Stimulated activated CD8-positive, alpha-beta memory T cell treated with anti-CD3 and anti-CD28 coated beads, Interleukin-7, amount 100 ng/mL, for 4 hours (primary cell): ENCODE data around the gene FNDC10.

ENCODE experiments used
- DNase-seq, 2 donors: peaks; one replicate each; pipeline ENCODE4 v3.0.0-alpha.2; 2020; ENCODE audit warnings: low read depth in 2 of 2

Gene FNDC10

DNA sequence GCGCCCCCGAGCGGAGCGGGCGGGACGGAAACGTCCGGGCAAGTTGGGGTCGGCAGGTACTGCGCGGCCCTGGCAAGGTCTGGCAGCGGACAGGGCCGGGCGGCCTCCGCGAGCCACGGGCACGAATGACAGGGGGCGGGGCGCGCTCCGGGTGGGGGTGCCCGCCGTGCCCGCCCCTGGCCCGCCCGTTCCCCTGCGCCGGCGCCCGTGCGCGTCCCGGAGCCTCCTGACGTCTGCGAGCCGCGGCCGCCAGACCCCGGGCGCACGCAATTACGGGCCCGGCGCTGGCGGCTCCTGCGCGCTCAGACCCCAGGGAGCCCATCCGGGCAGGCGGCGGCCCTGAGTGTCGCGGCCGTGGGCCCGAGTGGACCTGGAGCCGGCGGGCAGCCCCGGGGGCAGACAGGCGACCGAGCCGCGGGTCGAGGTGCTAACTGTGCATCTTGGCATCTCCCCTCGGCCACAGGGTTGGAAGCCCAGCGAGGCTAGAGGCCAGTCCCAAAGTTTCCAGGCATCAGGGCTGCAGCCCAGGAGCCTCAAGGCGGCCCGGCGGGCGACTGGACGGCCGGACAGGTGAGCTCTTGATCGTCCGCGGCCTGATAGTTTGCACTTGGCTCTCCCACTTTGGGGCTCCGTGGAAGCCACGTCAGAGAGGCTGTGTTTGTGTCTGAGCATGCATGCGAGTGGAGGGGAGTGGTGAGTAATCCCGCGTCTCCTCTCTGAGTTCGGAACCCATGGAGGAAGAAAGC is 16.3 kb upstream of the FNDC10 start:
- DNase-seq, result no peak

- DNase-seq, result peak; percentile 92 to 97
These were observed 15.5 kb upstream of the FNDC10 start, which contains the start of gene MIB2 for GRCh38 chr1:1615256-1616044. TSS of gene MIB2 (plus strand) at chr1:1615500. CDS start at chr1:1623453, 7,953 bp downstream.

DNA sequence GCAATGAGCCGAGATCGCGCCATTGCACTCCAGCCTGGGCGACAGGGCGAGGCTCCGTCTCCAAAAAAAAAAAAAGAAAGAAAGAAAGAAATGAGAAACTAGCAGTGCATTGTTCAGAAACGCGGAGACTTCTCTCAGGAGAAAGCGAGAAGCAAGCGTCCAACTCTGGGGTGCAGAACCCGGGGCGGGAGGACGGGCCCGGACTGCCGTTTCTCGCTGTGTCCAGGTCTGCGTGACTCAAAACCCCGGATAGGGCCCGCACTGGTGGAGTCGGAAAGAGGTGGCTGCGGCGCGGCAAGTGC is 15.0 kb upstream of the FNDC10 start:
- no peak for DNase-seq

DNA sequence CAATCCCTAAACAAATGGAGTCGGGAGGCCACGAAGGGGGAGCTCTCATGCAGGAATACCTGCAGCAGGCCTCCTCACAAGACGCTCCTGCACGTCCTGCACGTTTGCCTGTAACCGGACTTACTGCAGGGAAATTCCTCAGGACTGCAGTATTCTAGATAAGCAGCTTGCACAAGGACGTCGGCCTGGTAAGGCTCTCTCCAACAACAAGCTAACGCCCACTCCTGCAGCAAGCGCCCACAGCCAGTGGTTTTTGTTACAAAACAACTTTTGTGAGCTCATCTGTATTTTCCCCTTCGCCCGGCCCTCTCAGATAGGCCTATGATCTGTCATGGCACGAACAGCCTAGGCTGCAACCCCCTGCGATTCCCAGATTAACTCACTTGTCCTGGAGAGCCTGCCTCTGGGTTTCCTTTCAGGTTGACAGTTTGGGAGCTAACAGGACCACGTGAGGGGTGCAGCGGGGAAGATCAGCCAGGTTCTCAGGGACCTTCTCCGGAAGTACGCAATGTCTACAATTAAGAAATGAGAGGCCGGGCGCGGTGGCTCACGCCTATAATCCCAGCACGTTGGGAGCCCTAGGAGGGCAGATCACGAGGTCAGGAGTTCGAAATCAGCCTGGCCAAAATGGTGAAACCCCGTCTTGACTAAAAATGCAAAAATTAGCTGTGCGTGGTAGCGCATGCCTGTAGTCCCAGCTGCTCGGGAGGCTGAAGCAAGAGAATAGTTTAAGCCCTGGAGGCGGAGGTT is 14.4 kb upstream of the FNDC10 start:
- peak; percentile 44 to 49 for DNase-seq

DNA sequence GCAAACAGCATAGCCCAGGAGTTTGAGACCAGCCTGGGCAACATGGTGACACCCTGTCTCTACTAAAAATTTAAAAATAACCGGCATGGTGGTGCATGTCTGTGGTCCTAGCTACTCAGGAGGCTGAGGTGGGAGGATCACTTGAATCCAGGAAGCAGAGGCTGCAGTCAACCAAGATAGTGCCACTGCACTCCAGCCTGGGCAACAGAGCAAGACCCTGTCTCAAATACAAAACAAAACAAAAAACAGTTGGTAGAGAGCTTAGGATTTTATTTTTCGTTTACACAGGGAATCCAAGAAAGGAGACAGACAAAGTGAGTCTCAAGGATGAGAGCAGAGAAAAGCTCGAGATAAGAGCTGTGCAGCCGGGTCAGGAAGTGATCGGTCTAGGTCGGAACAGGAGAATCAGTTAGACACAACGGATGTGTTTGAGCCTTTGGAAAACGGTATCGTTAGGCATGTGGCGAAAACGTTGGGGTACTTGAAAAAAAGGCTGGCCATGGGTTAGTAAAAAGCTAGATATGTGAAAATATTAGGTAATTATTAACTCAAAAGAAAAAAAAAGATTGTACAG is 13.7 kb upstream of the FNDC10 start:
- DNase-seq, result no peak

DNA sequence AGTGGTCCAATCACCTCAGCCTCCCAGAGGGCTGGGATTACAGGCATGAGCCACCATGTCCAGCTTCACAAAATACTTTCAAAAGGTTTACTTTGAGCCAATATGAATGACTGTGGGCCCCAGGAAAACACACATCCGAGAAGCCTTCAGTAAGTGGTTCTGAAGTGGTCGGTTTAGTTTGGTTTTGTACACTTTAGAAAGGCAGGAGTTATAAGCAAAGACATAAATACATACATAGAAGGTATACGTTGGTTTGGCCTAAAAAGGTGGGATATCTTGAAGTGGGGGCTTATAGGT is 12.1 kb upstream of the FNDC10 start:
- no peak for DNase-seq

DNA sequence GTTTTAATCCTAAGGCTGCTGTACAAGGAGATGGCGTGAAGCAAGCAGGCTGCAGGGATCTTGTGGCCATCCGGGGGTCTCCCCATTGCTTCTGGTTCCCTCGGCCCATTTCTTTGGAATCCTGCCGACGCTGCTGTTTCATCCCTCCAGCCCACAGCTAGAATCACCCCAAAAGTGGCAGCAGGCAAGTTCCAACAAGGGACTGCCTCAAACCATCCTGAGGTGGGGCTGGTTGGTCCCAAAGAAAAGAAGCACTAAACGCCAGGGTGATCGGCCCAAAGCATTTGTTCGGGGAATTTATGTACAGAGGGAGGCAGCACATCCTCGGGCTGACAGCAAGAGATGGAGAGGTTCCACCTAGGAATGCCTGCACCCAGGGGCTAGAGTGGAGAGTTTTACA is 10.9 kb upstream of the FNDC10 start:
- DNase-seq, result no peak

- no peak for DNase-seq
These were observed 10.0 kb upstream of the FNDC10 start for GRCh38 chr1:1609822-1610485.

GRCh38 chr1:1606232-1606631 is 6.3 kb upstream of the FNDC10 start:
- DNase-seq, result no peak

- no peak for DNase-seq
These were observed 5.8 kb upstream of the FNDC10 start for GRCh38 chr1:1605724-1606123.

GRCh38 chr1:1605034-1605591 is 5.2 kb upstream of the FNDC10 start:
- DNase-seq, result no peak

DNA sequence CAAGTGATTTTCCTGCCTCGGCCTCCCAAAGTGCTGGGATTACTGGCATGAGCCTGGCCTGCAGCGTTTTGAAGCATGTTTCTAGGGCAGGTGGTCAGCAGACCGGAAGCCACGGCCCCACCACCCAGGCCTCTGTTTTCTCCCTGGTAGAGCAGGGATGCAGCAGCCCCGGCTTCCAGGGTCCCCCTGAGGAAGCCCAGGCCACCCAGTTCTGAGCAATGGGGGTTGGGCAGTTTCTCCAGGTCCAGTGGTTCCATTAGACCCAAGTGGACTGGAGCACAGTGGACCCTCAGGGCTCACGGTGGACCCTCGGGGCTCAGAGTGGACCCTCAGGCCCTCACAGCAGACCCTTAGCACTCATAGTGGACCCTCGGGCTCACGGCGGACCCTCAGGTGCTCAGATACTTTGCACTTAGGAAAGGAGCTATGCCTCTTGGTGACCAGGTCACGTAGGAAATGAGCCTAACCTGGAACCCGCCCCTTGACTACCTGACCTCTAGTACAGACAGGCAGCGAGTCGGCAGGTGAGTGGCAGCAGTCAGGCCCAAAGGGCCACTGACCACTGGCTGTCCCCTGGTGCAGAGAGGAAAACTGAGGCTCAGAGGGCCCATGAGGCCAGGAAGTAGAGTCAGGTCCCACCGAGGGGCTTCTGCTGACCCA is 4.6 kb upstream of the FNDC10 start:
- DNase-seq, result no peak

GRCh38 chr1:1603671-1604373 is 3.9 kb upstream of the FNDC10 start:
- no peak for DNase-seq

DNA sequence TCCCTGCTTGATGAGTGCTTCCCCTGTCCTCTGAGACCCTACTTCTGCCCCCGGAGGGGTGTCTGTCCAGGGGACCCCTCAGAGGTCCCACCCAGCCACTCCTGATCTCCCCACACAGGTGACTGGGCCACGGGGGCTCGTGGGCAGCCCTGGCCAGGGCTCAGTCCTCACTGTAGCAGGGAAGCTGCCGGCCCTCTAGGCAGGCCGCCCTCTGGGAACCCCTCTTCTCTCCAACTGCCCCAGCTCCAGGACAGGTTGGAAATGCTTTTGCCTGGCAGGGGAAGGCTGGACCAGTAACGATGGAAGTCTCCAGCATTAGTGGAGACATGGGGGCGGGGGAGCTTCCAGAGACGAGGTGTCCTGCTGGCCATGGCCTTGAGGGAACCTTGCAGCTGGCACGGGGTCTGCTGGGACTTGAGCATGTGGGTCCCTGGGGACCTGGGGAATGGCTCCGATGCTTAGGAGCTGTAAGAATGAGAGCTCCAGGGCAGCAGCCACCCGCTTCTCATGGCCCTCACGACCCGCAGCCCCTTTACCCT is 3.1 kb upstream of the FNDC10 start:
- DNase-seq, result no peak

- DNase-seq, result no peak
These were observed 2.5 kb upstream of the FNDC10 start for GRCh38 chr1:1602304-1602967.

DNA sequence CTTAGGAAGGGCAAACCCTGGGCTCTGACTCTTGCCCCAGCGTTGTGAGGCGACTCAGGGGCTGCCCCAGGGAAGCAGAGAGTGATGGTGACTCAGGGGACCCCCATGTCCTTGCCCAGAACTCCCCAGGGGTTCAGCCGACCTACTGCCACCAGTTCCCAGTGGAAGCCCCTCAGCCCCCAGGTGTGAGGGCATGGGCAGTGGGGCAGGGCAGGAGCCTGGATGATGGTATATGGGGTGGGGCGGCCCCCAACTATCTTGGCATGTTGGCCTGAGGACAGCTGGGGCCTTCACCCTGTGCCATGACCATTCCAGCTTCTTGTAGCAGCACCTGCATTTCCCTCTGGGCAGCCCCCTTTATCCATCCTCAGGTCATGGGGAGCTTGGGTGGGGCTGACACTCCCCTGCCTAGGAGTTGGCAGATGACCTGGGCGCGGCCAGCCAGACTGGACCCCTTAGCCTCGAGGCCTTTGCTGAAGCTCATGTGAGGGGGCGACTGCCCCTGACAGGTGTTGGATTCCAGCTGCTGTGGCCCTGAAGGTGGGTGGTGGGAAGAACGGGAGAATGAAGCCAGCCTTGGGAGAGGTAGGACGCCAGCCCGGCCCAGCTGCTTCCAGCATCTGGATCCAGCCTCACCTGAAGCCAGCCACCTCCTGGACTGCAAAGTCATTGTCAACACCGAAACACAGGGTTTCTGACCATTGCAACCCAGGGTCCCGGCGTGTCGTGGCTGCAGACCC is 1.8 kb upstream of the FNDC10 start:
- DNase-seq, result no peak

DNA sequence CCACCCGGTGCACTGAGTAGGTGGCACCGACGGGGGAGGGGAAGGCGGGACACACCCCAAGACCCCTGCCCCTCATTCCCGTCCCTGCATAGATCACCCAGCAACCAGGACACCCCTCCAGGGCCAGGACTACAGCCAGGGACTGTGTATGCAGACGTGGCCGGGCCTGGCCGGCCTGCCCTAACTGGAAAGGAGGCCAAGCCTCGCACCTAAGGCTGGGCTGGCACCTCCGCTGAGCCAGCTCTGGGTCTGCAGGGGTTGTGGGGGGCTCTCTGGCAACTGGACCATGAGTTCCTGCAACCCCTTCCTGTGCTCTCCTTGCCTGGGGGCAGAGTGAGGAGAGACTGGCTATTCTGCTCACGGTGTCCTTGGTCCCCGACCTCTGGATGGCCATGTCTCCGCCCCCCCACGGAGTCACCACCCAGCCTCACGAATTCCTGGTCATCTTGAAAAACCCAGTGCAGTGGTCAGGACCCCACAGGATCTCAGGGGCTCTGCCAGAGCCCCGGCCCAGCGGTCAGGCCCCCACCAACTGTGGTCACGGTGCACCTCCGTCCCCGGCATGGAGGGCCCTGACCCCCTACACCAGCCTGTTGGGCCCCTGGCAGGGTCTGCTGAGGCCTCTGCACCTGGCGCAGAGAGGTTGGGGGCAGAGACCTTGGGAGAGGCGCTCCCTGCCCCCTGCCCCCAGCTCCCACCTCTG is 1.1 kb upstream of the FNDC10 start:
- no peak for DNase-seq
